GM23338 (cell line): ENCODE measurements around the gene ACSM2B.
"Not testable (repeated sequence)": the region's sequence is repeated elsewhere in the genome, so short reads cannot be mapped to it uniquely, and the experiment has no call there.

Experiments
- CREB1 ChIP-seq: fragments of 250-450 bp; sonication (Bioruptor Pico); IDR thresholded peaks from 2 replicates; pipeline ENCODE4 v1.5.0; 2020; ENCODE audit warnings: low read depth, mild to moderate bottlenecking, moderate library complexity
- CTCF ChIP-seq, 2 experiments: fragments of 200-600 bp in 1 of 2; sonication (generic) in 1 of 2; conservative IDR thresholded peaks; 2 replicates each; pipeline versions ENCODE4 v1.5.1 to v1.6.1; 2016 to 2017; ENCODE audit warnings: antibody characterized with exemption in 2 of 2, low read depth in 2 of 2, mild to moderate bottlenecking in 2 of 2, moderate library complexity in 1 of 2
- EZH2 ChIP-seq: fragments of 200-600 bp; sonication (generic); IDR thresholded peaks from one replicate; pipeline ENCODE4 v1.8.0; 2017; ENCODE audit warnings: antibody characterized with exemption, mild to moderate bottlenecking, low read depth; ENCODE audit not compliant: unreplicated experiment
- EZH2phosphoT487 ChIP-seq: fragments of 200-600 bp; sonication (generic); IDR thresholded peaks from one replicate; pipeline ENCODE4 v1.8.1; 2018; ENCODE audit warnings: antibody characterized with exemption; ENCODE audit not compliant: unreplicated experiment
- JUNB ChIP-seq: IDR thresholded peaks from one replicate; pipeline ENCODE4 v1.6.1; 2016; ENCODE audit warnings: antibody characterized with exemption; ENCODE audit not compliant: unreplicated experiment
- NANOG ChIP-seq: IDR thresholded peaks from 2 replicates; pipeline ENCODE4 v1.6.1; 2016; ENCODE audit warnings: antibody characterized with exemption, borderline replicate concordance
- POLR2AphosphoS5 ChIP-seq: IDR thresholded peaks from 2 replicates; pipeline ENCODE4 v1.6.1; 2016; ENCODE audit warnings: antibody characterized with exemption, low read depth
- REST ChIP-seq: IDR thresholded peaks from one replicate; pipeline ENCODE4 v1.6.1; 2018; ENCODE audit warnings: antibody characterized with exemption; ENCODE audit not compliant: unreplicated experiment
- ZNF331 ChIP-seq: fragments of 250-450 bp; sonication (Bioruptor Pico); IDR thresholded peaks from 2 replicates; pipeline ENCODE4 v1.5.0; 2020; ENCODE audit warnings: low read depth, mild to moderate bottlenecking, moderate library complexity

GRCh38 chr16:20576145-20576544 lies at the start of gene ACSM2B:
- TF ChIP-seq POLR2AphosphoS5; CTCF (conservative IDR thresholded peaks at IDR 0.05; ENCODE audit: low read depth in 2 of 2); EZH2; NANOG; EZH2phosphoT487; ZNF331; REST; JUNB; CREB1: not testable (repeated sequence)
